Fibroblast of the aortic adventitia (primary cell): ENCODE measurements around the gene LRIG1. TPM values are rescaled to one million over a fixed set of nuclear protein-coding genes. Genes with fewer than 3 reads are reported as not detected.

ENCODE experiments used
- DNase-seq: peaks from one replicate; pipeline ENCODE4 v3.0.0-alpha.2; 2010; ENCODE audit warnings: low read depth
- H3K4me3 ChIP-seq: 2 replicates; pipeline ENCODE4 v1.5.1; 2011; ENCODE audit warnings: low read depth, mild to moderate bottlenecking, control low read depth, low read length, moderate library complexity
- total RNA-seq: library from RNA; depleted of rRNA; stranded (reverse); fragments of >200 nt; gene quantifications from 2 replicates; pipeline ENCODE4 v1.2.3, GENCODE V29; 2012; ENCODE audit warnings: low replicate concordance
- TF ChIP-seq, protein P1 (sequence below): IDR thresholded peaks from 2 replicates; pipeline ENCODE4 v1.5.1; 2011; ENCODE audit warnings: mild to moderate bottlenecking, low read length, control low read depth, inconsistent platforms; ENCODE audit not compliant: insufficient read depth

Gene LRIG1
- total RNA-seq, 1 donor: 26.4 TPM

DNA sequence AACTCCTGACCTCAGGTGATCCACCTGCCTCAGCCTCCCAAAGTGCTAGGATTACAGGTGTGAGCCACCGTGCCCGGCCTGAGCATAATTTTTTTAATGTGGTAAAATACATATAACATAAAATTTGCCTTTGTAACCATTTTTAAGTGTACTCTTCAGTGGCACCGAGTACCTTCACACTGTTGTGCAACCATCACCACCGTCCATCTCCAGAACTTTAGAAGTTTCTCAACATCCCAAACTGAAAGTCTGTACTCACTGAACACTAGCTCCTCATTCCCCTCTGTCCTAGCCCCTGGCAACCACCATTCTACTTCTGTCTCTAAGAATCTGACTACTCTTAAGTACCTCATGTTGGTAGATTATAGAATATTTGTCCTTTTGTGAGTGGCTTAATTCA lies 35.2 kb downstream of the LRIG1 start:
- H3K4me3 ChIP-seq: no peak overlapping the region
- no peak for DNase-seq
- TF ChIP-seq, protein P1, sequence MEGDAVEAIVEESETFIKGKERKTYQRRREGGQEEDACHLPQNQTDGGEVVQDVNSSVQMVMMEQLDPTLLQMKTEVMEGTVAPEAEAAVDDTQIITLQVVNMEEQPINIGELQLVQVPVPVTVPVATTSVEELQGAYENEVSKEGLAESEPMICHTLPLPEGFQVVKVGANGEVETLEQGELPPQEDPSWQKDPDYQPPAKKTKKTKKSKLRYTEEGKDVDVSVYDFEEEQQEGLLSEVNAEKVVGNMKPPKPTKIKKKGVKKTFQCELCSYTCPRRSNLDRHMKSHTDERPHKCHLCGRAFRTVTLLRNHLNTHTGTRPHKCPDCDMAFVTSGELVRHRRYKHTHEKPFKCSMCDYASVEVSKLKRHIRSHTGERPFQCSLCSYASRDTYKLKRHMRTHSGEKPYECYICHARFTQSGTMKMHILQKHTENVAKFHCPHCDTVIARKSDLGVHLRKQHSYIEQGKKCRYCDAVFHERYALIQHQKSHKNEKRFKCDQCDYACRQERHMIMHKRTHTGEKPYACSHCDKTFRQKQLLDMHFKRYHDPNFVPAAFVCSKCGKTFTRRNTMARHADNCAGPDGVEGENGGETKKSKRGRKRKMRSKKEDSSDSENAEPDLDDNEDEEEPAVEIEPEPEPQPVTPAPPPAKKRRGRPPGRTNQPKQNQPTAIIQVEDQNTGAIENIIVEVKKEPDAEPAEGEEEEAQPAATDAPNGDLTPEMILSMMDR: no peak

GRCh38 chr3:66465034-66465433 lies 35.8 kb downstream of the LRIG1 start:
- DNase-seq: no peak
- H3K4me3 ChIP-seq: no peak overlapping the region
- TF ChIP-seq, protein P1: no peak

GRCh38 chr3:66464512-66464894 lies 36.3 kb downstream of the LRIG1 start:
- DNase-seq: peak; percentile 42

DNA sequence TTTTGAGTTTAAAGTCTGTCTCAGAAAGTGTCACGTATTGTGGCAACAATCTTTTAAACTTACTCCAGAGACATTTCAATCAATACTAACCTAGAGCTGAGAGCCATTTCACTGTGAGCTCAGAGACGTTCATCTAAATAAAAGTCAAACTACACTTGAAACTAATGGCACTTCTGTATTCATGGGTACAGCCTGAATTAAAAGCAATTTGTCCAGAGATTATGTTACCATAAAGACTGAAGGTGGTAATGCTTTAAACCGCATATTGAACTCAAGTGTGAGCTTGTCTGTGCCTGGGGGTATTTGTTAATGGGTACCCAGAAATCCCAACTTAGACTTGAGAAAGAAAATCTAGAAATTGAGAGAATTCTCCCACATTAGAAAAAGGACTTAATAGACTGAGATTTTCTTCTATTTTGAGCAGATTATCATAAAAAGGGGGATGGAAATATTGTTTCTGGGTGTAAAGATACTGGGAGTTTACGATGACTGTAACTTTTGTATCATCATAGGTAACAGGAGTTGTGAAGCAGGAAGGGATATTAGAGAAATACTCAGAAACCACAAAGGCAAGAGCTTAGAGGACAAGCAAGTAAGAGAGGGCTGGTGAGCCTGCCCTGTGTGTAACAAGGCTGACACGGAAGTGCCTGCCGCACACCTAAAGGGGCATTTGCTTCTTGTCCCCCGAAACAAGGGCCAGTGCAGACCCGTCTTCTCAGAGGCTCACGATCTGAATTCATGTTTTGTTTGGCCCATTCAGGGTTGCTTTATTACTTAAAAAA lies 36.9 kb downstream of the LRIG1 start:
- no peak for DNase-seq
- H3K4me3 ChIP-seq: no peak overlapping the region
- TF ChIP-seq, protein P1: no peak

More at GRCh38 chr3:66464512-66464894, 36.3 kb downstream of the LRIG1 start:
- TF ChIP-seq, protein P1: no peak
- no peak overlapping the region for H3K4me3 ChIP-seq

DNA sequence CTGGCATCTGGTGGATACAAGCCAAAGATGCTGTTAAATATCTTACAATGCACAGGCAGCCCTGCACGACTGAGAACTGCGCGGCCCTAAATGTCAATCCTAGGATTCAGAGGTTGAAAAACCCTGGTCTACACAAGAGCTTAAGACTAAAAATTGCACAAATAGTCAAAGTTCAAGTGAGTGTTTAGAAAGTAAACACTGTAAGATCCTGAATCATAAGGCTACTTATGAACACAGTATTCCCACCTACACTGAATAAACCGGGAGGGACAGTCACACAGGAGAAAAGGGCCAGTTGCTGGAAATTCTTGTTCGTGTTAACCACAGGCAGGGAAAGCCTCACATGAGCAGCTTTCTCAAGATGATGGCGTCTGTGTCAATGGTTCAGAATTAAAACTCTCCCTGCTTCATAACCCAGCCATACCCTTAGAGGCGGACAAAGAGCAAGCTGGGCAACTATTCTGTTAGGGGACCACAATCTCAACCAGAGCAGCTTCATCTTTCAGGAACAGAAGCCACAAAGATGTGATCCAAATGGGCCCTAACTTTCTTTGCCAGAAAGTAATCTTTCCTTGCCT lies 37.7 kb downstream of the LRIG1 start:
- H3K4me3 ChIP-seq: no peak overlapping the region
- DNase-seq: no peak
- TF ChIP-seq, protein P1: no peak

- no peak for DNase-seq
- TF ChIP-seq, protein P1: no peak
- H3K4me3 ChIP-seq: no peak overlapping the region
Measured at GRCh38 chr3:66457252-66457651, 43.6 kb downstream of the LRIG1 start.

DNA sequence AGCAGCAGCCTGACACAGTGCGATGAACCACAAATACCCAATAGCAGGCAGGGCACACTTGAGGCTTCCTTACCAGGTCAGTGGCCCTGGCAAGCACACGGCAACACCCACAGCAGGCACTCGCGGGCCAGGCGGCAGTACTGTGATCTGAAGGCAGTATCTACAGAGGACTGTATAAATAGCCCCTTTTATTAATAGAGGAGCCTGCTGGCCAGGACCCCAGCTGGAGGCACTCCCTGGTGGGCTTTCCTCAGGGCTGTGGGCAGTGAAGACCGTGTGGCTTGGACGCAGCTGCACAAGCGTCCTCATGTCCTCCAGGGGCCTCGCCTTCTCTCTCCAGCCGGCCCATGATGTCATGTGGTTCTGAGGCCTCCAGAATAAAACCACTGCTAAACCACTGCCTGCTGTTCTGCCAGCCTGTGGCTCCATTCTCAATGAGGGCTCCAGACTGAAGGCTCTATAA lies 44.1 kb downstream of the LRIG1 start:
- no peak for DNase-seq
- H3K4me3 ChIP-seq: no peak overlapping the region
- TF ChIP-seq, protein P1: no peak
